Fibroblast of pulmonary artery (primary cell): Measurements from ENCODE around the gene MBP.
A peak's percentile ranks its signal among the peaks of the same experiment; 100 is the strongest.

ENCODE experiments used
- DNase-seq: peaks from one replicate; pipeline ENCODE4 v3.0.0-alpha.2; 2010; ENCODE audit warnings: low read depth
- H3K4me3 ChIP-seq: replicated peaks from 2 replicates; pipeline ENCODE4 v1.5.1; 2011; ENCODE audit warnings: low read depth, mild to moderate bottlenecking, control low read depth, low read length, moderate library complexity
- TF ChIP-seq, protein P1 (sequence below): IDR thresholded peaks from 2 replicates; pipeline ENCODE4 v1.5.1; 2011; ENCODE audit warnings: mild to moderate bottlenecking, control low read depth, low read length, inconsistent platforms; ENCODE audit errors: missing control alignments

The MBP gene

DNA sequence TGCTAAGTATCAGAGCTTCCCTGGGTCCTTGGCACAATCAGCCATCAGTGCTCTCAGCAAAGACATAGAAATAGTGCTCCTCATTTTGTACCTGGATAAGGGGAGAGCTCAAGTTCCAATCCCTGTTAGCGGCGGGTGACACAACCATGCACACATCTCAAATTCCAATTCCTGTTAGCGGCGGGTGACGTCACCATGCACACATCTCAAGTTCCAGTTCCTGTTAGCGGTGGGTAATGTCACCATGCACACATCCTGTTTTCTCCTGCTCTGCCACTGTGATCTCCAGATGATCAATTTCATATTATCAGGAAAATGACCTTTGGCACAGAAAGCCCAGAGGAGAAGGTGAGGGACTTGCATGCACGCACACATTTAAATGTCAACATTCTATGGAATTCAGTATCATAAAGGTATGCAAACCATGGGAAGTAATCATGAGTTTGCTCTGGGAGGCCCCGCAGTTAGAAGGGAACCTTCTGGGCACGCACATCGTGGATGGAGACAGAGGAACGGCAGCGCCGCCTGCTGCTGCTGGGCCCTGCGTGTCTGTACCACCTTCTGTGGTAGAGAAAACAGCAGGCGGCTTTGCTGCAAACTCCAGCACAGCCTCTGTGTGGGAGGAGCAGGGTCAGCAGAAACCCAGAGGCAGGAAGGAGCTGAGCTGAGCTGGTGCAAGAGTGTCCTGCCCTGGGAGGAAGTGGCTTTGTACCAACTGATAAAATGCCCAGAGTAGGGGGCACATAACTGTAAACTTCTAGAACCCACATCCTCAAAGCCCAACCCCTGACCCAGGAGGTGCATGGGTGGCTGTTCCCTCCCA lies 77.8 kb downstream of the MBP start:
- peak; percentile 94 for DNase-seq
- peak overlapping the region; percentile 12 for H3K4me3 ChIP-seq
- TF ChIP-seq, protein P1, sequence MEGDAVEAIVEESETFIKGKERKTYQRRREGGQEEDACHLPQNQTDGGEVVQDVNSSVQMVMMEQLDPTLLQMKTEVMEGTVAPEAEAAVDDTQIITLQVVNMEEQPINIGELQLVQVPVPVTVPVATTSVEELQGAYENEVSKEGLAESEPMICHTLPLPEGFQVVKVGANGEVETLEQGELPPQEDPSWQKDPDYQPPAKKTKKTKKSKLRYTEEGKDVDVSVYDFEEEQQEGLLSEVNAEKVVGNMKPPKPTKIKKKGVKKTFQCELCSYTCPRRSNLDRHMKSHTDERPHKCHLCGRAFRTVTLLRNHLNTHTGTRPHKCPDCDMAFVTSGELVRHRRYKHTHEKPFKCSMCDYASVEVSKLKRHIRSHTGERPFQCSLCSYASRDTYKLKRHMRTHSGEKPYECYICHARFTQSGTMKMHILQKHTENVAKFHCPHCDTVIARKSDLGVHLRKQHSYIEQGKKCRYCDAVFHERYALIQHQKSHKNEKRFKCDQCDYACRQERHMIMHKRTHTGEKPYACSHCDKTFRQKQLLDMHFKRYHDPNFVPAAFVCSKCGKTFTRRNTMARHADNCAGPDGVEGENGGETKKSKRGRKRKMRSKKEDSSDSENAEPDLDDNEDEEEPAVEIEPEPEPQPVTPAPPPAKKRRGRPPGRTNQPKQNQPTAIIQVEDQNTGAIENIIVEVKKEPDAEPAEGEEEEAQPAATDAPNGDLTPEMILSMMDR = peak; percentile 94

DNA sequence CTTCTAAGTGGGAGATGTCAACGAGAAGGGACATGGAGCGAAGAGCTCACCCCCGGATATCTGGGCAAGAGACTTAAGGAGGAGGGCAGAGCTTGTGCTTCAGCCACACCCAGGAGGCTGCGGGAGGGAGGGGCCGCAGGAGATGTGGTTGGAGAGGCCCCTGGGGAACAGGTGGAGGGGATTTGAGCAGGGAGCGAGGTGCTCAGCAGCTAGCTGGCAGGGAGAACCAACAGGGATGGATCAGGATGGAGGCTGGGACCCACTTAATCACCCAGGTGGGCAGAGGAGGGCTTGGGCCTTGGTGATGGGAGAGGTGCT lies 78.3 kb downstream of the MBP start:
- H3K4me3 ChIP-seq = peak overlapping the region; percentile 12
- TF ChIP-seq, protein P1 = no peak
- no peak for DNase-seq

DNA sequence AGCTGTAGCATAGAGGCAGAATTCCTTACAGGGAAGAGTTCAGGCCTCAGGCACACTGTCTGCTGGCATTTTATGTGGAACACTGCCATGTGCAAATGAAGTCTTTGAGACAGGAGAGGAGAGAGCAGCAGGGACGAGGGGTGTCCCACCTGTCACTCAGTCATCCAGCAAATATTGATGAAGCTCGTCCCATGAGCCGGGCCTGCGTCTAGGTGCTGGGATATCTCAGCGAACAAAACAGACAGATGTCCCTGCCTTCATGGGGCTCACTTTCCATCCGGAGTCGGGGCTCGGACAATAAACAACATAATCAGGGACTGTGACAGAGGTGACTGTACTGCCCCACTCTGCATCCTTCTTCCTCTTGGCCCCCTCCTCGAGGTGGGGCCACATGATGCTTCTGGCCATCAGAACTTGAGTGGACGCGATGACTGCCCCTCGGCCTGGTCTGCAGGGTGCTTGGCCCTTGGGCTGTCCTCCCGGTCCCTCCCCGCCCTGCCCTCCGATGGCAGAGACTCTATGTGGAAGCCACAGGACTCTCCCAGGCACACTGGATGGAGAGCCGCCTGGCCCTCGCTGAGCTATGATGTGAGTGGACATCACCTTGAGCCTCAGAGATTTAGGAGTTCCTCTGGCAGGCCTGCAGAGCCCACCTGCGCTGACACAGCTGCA lies 78.8 kb downstream of the MBP start:
- no peak for DNase-seq
- H3K4me3 ChIP-seq = no peak overlapping the region
- TF ChIP-seq, protein P1 = no peak

DNA sequence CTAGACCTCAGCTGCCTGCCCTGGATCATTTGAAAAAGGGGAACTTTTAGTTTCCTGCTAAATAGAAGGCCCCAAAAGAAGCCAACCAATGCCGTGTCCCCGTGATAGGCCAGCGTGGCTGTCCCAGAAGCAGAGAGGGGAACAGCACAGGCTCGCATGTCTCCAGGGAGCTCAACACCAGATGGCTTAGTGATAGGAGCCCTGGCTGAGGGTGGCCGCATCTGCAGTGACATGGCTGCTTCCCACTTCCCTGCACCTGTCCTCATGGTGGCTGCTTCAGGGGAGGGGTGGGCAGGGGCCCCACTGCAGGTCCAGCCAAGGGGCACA lies 79.6 kb downstream of the MBP start:
- no peak overlapping the region for H3K4me3 ChIP-seq
- no peak for DNase-seq
- TF ChIP-seq, protein P1 = no peak

DNA sequence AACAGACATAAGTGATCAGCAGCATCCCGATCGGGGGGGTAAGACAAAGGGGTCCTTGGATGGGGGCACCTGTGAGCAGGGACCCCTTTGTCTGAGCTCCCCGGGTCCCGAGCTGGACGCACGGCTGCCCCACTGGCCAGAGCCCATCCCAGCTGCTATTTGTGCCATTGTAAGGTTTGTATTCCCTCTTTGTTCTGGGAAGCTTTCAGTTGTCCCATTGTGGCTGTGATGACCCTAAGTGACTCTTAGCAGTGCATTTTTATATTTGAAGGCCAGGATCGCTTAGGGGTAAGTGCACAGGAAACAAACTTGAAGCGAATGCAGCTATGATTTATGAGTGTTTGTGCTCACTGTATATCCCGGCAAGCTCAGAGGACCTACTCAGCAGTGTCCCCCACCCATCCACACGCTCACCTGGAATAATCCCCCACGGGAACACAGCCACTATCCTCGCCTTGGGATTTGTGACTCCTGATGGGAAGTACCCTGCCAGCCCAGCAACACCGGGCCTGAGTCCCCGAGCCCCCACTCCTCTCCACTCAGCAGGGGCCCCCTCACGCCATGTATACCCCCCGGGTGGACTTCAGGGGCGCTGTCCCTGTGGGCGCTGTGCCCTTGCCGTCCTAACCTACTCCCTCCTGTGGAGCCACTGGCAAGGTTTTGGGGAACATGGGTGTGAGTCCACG lies 80.1 kb downstream of the MBP start:
- no peak for DNase-seq
- H3K4me3 ChIP-seq = no peak overlapping the region
- TF ChIP-seq, protein P1 = no peak

DNA sequence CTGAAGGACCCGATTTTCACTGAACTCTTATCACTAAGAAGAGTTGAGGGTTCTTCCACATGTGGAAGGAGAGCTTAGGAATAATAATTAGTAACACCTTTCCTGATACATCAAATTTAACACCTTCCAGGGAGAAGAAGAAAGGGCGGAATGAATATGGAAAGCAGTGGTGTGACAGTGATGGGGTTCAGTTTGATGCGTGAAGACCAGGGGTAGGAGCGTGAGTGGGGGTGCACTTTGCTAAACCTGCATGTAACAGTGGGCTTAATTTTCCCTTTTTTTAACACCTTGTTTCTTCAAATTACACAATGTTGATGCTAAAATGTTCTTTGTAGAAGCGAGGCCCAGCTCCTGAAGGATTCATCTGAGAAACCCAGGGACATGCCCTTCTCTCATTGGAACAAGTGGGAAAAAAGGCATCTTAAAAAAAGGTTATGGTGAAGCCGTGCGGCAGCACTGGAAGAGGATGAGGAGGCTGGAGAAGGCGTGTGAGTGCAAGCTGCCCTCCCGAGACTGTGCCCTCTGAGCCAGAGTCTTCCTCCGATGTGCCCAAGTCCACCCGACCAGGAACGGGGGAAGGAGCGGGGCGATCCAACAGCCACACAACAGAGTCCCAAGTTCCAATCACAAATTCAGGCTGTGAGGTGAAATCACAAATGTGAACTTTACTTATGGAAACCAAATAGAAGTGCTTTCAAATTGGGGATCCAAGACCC lies 80.8 kb downstream of the MBP start:
- no peak overlapping the region for H3K4me3 ChIP-seq
- no peak for DNase-seq
- TF ChIP-seq, protein P1 = no peak
